B cell (primary cell): ENCODE data around the gene MACROH2A1. TPM values are rescaled to one million over a fixed set of nuclear protein-coding genes. Genes with fewer than 3 reads are reported as not detected.

ENCODE experiments used
- ATAC-seq: fragments of 200-7000 bp; cut with Tn5 transposase; one replicate; pipeline ENCODE4 v1.10.0; 2021; ENCODE audit warnings: low read depth, mild to moderate bottlenecking, moderate number of reproducible peaks, moderate library complexity
- CTCF ChIA-PET: fragments of 350-600 bp; sonication (Branson Sonifier 250); formaldehyde crosslinking; loops from one replicate; lab custom pipeline; 2021; ENCODE audit warnings: antibody characterized with exemption, inconsistent platforms; lab: Charles Lee
- POLR2A ChIA-PET: fragments of 350-600 bp; sonication (Branson Sonifier 250); formaldehyde crosslinking; loops from one replicate; lab custom pipeline; 2021; ENCODE audit warnings: antibody characterized with exemption; lab: Charles Lee
- DNase-seq: peaks from one replicate; pipeline ENCODE4 v3.0.0; 2013
- H2AFZ ChIP-seq: 2 replicates; pipeline ENCODE4 v1.6.1; 2012; ENCODE audit warnings: mild to moderate bottlenecking, low read depth, low read length; ENCODE audit not compliant: insufficient read depth, poor library complexity, severe bottlenecking
- H3K27ac ChIP-seq, 2 donors: 1 replicate in 1 of 2; 2 replicates in 1 of 2; pipeline ENCODE4 v1.5.1; 2012 to 2013; ENCODE audit warnings: low read length in 2 of 2, mild to moderate bottlenecking in 2 of 2, moderate library complexity in 1 of 2
- H3K27me3 ChIP-seq, 4 experiments: fragments of 200-600 bp in 1 of 4; sonication (generic) in 1 of 4; replicated peaks in 1 of 4; 1 replicate in 2 of 4; 2 replicates in 2 of 4; pipeline versions ENCODE4 v1.6.1 to v1.7.0; 2013 to 2016; ENCODE audit warnings: low read length in 3 of 4, mild to moderate bottlenecking in 2 of 4, mixed read lengths in 1 of 4, moderate library complexity in 1 of 4; ENCODE audit not compliant: insufficient read depth in 4 of 4, control insufficient read depth in 3 of 4; ENCODE audit errors: control extremely low read depth in 1 of 4
- H3K36me3 ChIP-seq, 2 experiments: replicated peaks in 1 of 2; 1 replicate in 1 of 2; 2 replicates in 1 of 2; pipeline versions ENCODE4 v1.6.1 to v1.7.1; 2013; ENCODE audit warnings: low read length in 1 of 2; ENCODE audit not compliant: insufficient read depth in 2 of 2, control insufficient read depth in 1 of 2; ENCODE audit errors: control extremely low read depth in 1 of 2, extremely low read depth in 1 of 2
- H3K4me1 ChIP-seq, 2 donors: fragments of 200-600 bp in 1 of 2; sonication (generic) in 1 of 2; 1 replicate in 1 of 2; 2 replicates in 1 of 2; pipeline versions ENCODE4 v1.5.1 to v1.6.1; 2013 to 2017; ENCODE audit warnings: low read length in 2 of 2; ENCODE audit not compliant: control insufficient read depth in 2 of 2, insufficient read depth in 2 of 2
- H3K4me2 ChIP-seq: replicated peaks from 2 replicates; pipeline ENCODE3; 2012; ENCODE audit warnings: mild to moderate bottlenecking, low read depth, low read length; ENCODE audit not compliant: poor library complexity, severe bottlenecking
- H3K4me3 ChIP-seq, 5 experiments: fragments of 200-600 bp in 1 of 5; sonication (generic) in 1 of 5; 1 replicate in 3 of 5; 2 replicates in 2 of 5; pipeline versions ENCODE4 v1.5.1 to v1.7.0; 2011 to 2016; ENCODE audit warnings: low read length in 4 of 5, mild to moderate bottlenecking in 4 of 5, low read depth in 2 of 5, control low read depth in 1 of 5, moderate library complexity in 1 of 5; ENCODE audit not compliant: insufficient read depth in 1 of 5; ENCODE audit errors: control extremely low read depth in 1 of 5, extremely low read depth in 1 of 5
- H3K79me2 ChIP-seq: fragments of 200-600 bp; sonication (generic); one replicate; pipeline ENCODE4 v1.6.0; 2016; ENCODE audit warnings: low read length; ENCODE audit not compliant: control insufficient read depth, insufficient read depth
- H3K9ac ChIP-seq: fragments of 200-600 bp; sonication (generic); 2 replicates; pipeline ENCODE4 v1.6.1; 2017; ENCODE audit warnings: mild to moderate bottlenecking, low read length, moderate library complexity
- H3K9me3 ChIP-seq, 3 donors: one replicate each; pipeline versions ENCODE4 v1.6.1 to v1.7.1; 2013; ENCODE audit warnings: low read length in 2 of 3; ENCODE audit not compliant: control insufficient read depth in 2 of 3, insufficient read depth in 1 of 3; ENCODE audit errors: control extremely low read depth in 1 of 3
- H4K20me1 ChIP-seq: 2 replicates; pipeline ENCODE4 v1.6.0; 2012; ENCODE audit warnings: mild to moderate bottlenecking, low read length; ENCODE audit not compliant: insufficient read depth, control insufficient read depth, poor library complexity, severe bottlenecking
- H3K27ac Mint-ChIP-seq: one replicate; pipeline ENCODE4 v1.8.0; 2021; ENCODE audit warnings: mixed read lengths
- H3K27me3 Mint-ChIP-seq: one replicate; pipeline ENCODE4 v1.8.0; 2021; ENCODE audit warnings: mixed read lengths
- H3K4me1 Mint-ChIP-seq: one replicate; pipeline ENCODE4 v1.8.0; 2021; ENCODE audit warnings: mixed read lengths
- H3K4me3 Mint-ChIP-seq: one replicate; pipeline ENCODE4 v1.8.0; 2021; ENCODE audit warnings: mixed read lengths
- H3K9me3 Mint-ChIP-seq: one replicate; pipeline ENCODE4 v1.8.0; 2022; ENCODE audit warnings: mixed read lengths; ENCODE audit not compliant: insufficient read depth
- CTCF ChIP-seq: fragments of 200-600 bp; IDR thresholded peaks from one replicate; pipeline ENCODE4 v1.8.0; 2022; ENCODE audit warnings: antibody characterized with exemption, mild to moderate bottlenecking
- EZH2 ChIP-seq: IDR thresholded peaks from 2 replicates; pipeline ENCODE4 v1.6.1; 2012; ENCODE audit warnings: borderline replicate concordance, low read depth, mild to moderate bottlenecking, moderate library complexity, low read length; ENCODE audit not compliant: insufficient read depth, poor library complexity, severe bottlenecking
- WGBS: methylation state at CpG from one replicate; pipeline ENCODE4 v1.1.5; 2013; ENCODE audit warnings: missing lambda C conversion rate; ENCODE audit not compliant: insufficient coverage; 5-methylcytosine and 5-hydroxymethylcytosine counted together
- intact Hi-C: fragments of 100-400 bp; cut with micrococcal nuclease; formaldehyde crosslinking; loops from one replicate; pipeline ENCODE4 v1.10.0; 2022
- polyA plus RNA-seq: library from polyadenylated mRNA; depleted of rRNA; stranded (reverse); fragments of >200 nt; gene quantifications from 2 replicates; pipeline ENCODE4 v1.2.3, GENCODE V29; 2012
- total RNA-seq, 2 donors: library from RNA; stranded (reverse); fragments of 120-200 nt in 1 of 2; gene quantifications; 1 replicate in 1 of 2; 2 replicates in 1 of 2; pipeline versions ENCODE4 v1.2.3 to v1.2.4, GENCODE V29; 2013 to 2022

The MACROH2A1 gene
- total and polyA plus RNA-seq, 2 donors (not counting 1 experiment from before 2014, with no cell fraction given), result 80.1 to 99.7 TPM

GRCh38 chr5:135396459-135397055 lies 2.5 kb downstream of the MACROH2A1 start:
- Mint-ChIP-seq H3K9me3 (no peaks in the 10 kb centered on the region), H3K4me3 (no peak overlapping the region), H3K27ac (no peak overlapping the region), H3K27me3 (no peaks in the 10 kb centered on the region), H3K4me1 (peaks cover 74% of the 10 kb centered on the region)
- intact Hi-C loops, result loop anchor here (5.0 kb wide), 1 partner anchor 736 kb away; the partner anchor contains the start of gene SMAD5
- DNase-seq, result no peak
- peaks cover 38% of the 10 kb centered on the region for H4K20me1 ChIP-seq
- peaks cover 0 to 3% of the 10 kb centered on the region in 2 experiments for H3K36me3 ChIP-seq
- H3K9me3 ChIP-seq, result peaks cover 0 to 7% (median 0%) of the 10 kb centered on the region in 3 donors
- H3K27ac ChIP-seq, result no peak overlapping the region
- H3K27me3 ChIP-seq, result no peaks in the 10 kb centered on the region
- no peak overlapping the region for H2AFZ ChIP-seq
- H3K79me2 ChIP-seq, result peaks cover 72% of the 10 kb centered on the region
- POLR2A ChIA-PET, result no interaction called here
- CTCF ChIA-PET, result interaction anchor here (0.6 to 1.0 kb wide), 2 partner anchors 20 to 1074 kb away, joined by 3 read pairs; no protein-coding TSS in a partner anchor
- no peak overlapping the region for H3K9ac ChIP-seq
- ATAC-seq, result no peak
- WGBS, result 56% methylated on average over 4 of the region's 4 CpGs
- H3K4me1 ChIP-seq, result peaks cover 45 to 61% of the 10 kb centered on the region in 2 donors
- H3K4me2 ChIP-seq, result no peak overlapping the region
- TF ChIP-seq EZH2 (no peak), CTCF (no peak)
- no peak overlapping the region for H3K4me3 ChIP-seq

GRCh38 chr5:135395866-135396265 lies 3.2 kb downstream of the MACROH2A1 start:
- Histone ChIP-seq H3K4me1 (peaks cover 45 to 62% of the 10 kb centered on the region in 2 donors), H3K4me2 (no peak overlapping the region), H3K79me2 (peaks cover 79% of the 10 kb centered on the region), H3K9ac (no peak overlapping the region), H2AFZ (no peak overlapping the region), H3K9me3 (peaks cover 0 to 7% (median 0%) of the 10 kb centered on the region in 3 donors), H3K27ac (no peak overlapping the region), H3K27me3 (no peaks in the 10 kb centered on the region), H4K20me1 (peaks cover 45% of the 10 kb centered on the region), H3K36me3 (peaks cover 0 to 3% of the 10 kb centered on the region in 2 experiments), H3K4me3 (peak overlapping the region in 1 of 5 experiments; percentile 12)
- ChIA-PET CTCF (interaction anchor here (0.6 to 1.0 kb wide), 2 partner anchors 19 to 1073 kb away, joined by 3 read pairs; no protein-coding TSS in a partner anchor), POLR2A (no interaction called here)
- intact Hi-C loops, result loop anchor here (5.0 kb wide), 1 partner anchor 736 kb away; the partner anchor contains the start of gene SMAD5
- Mint-ChIP-seq H3K4me1 (peaks cover 77% of the 10 kb centered on the region), H3K27ac (no peak overlapping the region), H3K4me3 (no peak overlapping the region), H3K27me3 (no peaks in the 10 kb centered on the region), H3K9me3 (no peaks in the 10 kb centered on the region)
- DNase-seq (no peak), ATAC-seq (no peak)
- TF ChIP-seq EZH2, result no peak
- no peak for TF ChIP-seq CTCF
- 29% methylated on average over 3 of the region's 4 CpGs for WGBS
